DOHH2 (cell line): ENCODE measurements around the gene CCNF.

ENCODE experiments used
- H3F3A ChIP-seq: fragments of 200-600 bp; sonication (generic), shearing (Covaris generic); 2 replicates; pipeline ENCODE4 v1.6.0; 2016; ENCODE audit warnings: antibody characterized with exemption, mild to moderate bottlenecking; ENCODE audit not compliant: control insufficient read depth, insufficient read depth
- H3K27ac ChIP-seq: fragments of 200-600 bp; sonication (generic); 2 replicates; pipeline ENCODE4 v1.5.1; 2014; ENCODE audit warnings: low read depth, mild to moderate bottlenecking, low read length, moderate library complexity
- H3K27me3 ChIP-seq: fragments of 200-600 bp; sonication (generic); 2 replicates; pipeline ENCODE4 v1.6.1; 2014; ENCODE audit warnings: mild to moderate bottlenecking, low read length, mixed read lengths; ENCODE audit not compliant: control insufficient read depth
- H3K36me3 ChIP-seq: fragments of 200-600 bp; sonication (generic); 2 replicates; pipeline ENCODE4 v1.6.1; 2014; ENCODE audit warnings: mild to moderate bottlenecking, low read length, moderate library complexity, mixed read lengths; ENCODE audit not compliant: control insufficient read depth
- H3K4me1 ChIP-seq: fragments of 200-600 bp; sonication (generic); 2 replicates; pipeline ENCODE4 v1.6.1; 2014; ENCODE audit warnings: mild to moderate bottlenecking, low read length, mixed read lengths; ENCODE audit not compliant: control insufficient read depth
- H3K4me2 ChIP-seq: fragments of 200-600 bp; sonication (generic); 2 replicates; pipeline ENCODE4 v1.6.0; 2014; ENCODE audit warnings: mild to moderate bottlenecking, low read length, moderate library complexity
- H3K4me3 ChIP-seq: fragments of 200-600 bp; sonication (generic); 2 replicates; pipeline ENCODE4 v1.5.1; 2014; ENCODE audit warnings: mild to moderate bottlenecking, low read length, mixed read lengths
- H3K79me2 ChIP-seq: fragments of 200-600 bp; sonication (generic); 2 replicates; pipeline ENCODE4 v1.6.1; 2014; ENCODE audit warnings: mild to moderate bottlenecking, low read length, mixed read lengths; ENCODE audit not compliant: control insufficient read depth
- H3K9me2 ChIP-seq: fragments of 200-600 bp; sonication (generic); replicated peaks from 2 replicates; pipeline ENCODE4 v1.6.1; 2014; ENCODE audit warnings: mild to moderate bottlenecking, low read length, mixed read lengths; ENCODE audit not compliant: control insufficient read depth
- H3K9me3 ChIP-seq: fragments of 200-600 bp; sonication (generic); 2 replicates; pipeline ENCODE4 v1.6.1; 2014; ENCODE audit warnings: antibody characterized with exemption, low read length, mixed read lengths; ENCODE audit not compliant: control insufficient read depth, insufficient read depth
- H4K20me1 ChIP-seq: fragments of 200-600 bp; sonication (generic); 2 replicates; pipeline ENCODE4 v1.6.0; 2014; ENCODE audit warnings: low read depth, mild to moderate bottlenecking, antibody characterized with exemption, low read length, moderate library complexity; ENCODE audit not compliant: control insufficient read depth, insufficient read depth
- EZH2phosphoT487 ChIP-seq: fragments of 200-600 bp; sonication (generic); IDR thresholded peaks from 2 replicates; pipeline ENCODE4 v1.6.1; 2017; ENCODE audit warnings: borderline replicate concordance, mild to moderate bottlenecking, antibody characterized with exemption, low read length, moderate library complexity, mixed read lengths
- TF ChIP-seq, protein P1 (sequence below): fragments of 200-600 bp; sonication (generic); IDR thresholded peaks from one replicate; pipeline ENCODE4 v1.5.1; 2014; ENCODE audit warnings: antibody characterized with exemption, mild to moderate bottlenecking, low read depth, low read length; ENCODE audit not compliant: poor library complexity, severe bottlenecking

CCNF gene

DNA sequence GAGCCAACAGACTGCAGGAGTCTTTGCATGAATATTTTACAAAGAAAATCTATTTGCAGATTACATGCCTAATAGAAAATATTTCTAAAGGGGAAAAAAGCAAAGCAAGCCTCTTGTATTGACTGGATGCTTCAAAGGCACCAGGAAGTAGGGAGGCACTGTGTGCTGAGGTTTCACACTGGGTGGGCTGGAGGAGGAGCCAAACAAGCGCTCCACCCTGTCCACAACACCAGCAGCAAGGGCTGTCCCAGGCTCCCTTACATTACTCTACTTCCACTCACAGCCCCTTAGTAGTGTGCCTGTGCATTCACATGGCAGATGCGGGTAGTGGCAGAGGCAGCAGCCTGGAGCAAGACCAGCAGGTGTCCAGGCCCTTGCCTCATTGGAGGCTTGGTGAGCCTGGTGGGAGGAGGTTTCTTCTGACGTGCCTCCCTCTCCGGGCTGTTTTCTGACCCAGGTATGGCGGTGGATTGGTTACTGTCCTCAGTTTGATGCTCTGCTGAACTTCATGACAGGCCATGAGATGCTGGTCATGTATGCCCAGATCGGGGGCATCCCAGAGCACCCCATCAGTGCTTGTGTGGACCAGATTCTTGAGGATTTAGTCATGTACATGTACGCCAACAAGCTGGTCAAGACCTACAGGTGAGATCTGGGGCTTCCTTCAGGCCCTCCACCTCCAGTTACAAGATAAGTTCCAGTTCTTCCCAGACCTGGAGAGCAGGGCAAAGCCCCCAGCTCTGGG, 7.0 kb upstream of the CCNF start:
- H3K27ac ChIP-seq, result no peak overlapping the region
- H3K36me3 ChIP-seq, result no peaks in the 10 kb centered on the region
- H3K9me2 ChIP-seq, result no peaks in the 10 kb centered on the region
- H3F3A ChIP-seq, result no peaks in the 10 kb centered on the region
- no peaks in the 10 kb centered on the region for H3K9me3 ChIP-seq
- no peak overlapping the region for H3K4me3 ChIP-seq
- no peak for TF ChIP-seq EZH2phosphoT487
- TF ChIP-seq, protein P1, sequence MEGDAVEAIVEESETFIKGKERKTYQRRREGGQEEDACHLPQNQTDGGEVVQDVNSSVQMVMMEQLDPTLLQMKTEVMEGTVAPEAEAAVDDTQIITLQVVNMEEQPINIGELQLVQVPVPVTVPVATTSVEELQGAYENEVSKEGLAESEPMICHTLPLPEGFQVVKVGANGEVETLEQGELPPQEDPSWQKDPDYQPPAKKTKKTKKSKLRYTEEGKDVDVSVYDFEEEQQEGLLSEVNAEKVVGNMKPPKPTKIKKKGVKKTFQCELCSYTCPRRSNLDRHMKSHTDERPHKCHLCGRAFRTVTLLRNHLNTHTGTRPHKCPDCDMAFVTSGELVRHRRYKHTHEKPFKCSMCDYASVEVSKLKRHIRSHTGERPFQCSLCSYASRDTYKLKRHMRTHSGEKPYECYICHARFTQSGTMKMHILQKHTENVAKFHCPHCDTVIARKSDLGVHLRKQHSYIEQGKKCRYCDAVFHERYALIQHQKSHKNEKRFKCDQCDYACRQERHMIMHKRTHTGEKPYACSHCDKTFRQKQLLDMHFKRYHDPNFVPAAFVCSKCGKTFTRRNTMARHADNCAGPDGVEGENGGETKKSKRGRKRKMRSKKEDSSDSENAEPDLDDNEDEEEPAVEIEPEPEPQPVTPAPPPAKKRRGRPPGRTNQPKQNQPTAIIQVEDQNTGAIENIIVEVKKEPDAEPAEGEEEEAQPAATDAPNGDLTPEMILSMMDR, result no peak
- peaks cover 6% of the 10 kb centered on the region; the same call in 1 of the 2 replicates for H3K4me1 ChIP-seq
- no peaks in the 10 kb centered on the region for H3K27me3 ChIP-seq
- no peak overlapping the region for H3K4me2 ChIP-seq
- no peaks in the 10 kb centered on the region for H3K79me2 ChIP-seq
- no peaks in the 10 kb centered on the region for H4K20me1 ChIP-seq

DNA sequence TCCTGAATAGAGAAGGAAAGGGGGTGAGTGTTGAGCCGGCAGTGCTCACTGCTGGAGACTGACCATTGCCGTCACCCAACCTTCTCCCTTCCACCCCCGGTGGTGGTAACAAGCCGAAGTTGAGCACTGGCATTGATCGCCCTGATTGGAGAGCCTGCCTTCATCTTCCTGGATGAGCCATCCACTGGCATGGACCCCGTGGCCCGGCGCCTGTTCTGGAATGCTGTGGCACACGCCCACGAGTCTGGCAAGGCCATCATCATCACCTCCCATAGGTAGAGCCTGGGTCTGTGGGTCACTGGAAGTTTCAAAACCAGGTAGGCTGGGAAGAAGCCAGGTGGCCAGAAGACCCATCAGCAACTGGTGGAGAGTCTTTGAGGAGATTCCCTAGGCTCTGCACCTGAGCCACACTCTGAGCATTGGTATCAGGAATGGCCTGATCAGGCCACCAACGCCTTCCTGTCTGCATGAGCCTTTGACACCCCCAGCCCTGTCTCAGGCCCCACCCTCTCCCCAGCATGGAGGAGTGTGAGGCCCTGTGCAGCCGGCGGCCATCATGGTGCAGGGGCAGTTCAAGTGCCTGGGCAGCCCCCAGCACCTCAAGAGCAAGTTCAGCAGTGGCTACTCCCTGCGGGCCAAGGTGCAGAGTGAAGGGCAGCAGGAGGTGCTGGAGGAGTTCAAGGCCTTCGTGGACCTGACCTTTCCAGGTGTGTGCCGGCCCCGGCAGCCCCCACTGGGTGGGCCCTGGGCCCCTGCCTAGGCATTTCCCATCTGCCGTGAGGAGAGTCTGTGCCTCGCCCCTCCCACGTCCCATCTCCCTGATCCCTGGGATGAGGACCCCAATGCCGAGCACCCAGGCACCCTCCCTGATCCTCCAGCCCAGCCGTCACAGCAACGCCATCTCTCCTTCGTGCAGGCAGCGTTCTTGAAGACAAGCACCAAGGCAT, 4.9 kb upstream of the CCNF start:
- Histone ChIP-seq H3K9me3 (no peaks in the 10 kb centered on the region), H3K4me3 (no peak overlapping the region), H3K79me2 (peaks cover under 1% of the 10 kb centered on the region), H3K4me1 (peaks cover 19% of the 10 kb centered on the region), H3K4me2 (no peak overlapping the region), H3K27ac (no peak overlapping the region), H3K9me2 (no peaks in the 10 kb centered on the region), H3K36me3 (no peaks in the 10 kb centered on the region; the same call in 1 of the 2 replicates), H3K27me3 (no peaks in the 10 kb centered on the region), H3F3A (peaks cover 5% of the 10 kb centered on the region), H4K20me1 (no peaks in the 10 kb centered on the region)
- TF ChIP-seq, protein P1, result no peak
- no peak for TF ChIP-seq EZH2phosphoT487

DNA sequence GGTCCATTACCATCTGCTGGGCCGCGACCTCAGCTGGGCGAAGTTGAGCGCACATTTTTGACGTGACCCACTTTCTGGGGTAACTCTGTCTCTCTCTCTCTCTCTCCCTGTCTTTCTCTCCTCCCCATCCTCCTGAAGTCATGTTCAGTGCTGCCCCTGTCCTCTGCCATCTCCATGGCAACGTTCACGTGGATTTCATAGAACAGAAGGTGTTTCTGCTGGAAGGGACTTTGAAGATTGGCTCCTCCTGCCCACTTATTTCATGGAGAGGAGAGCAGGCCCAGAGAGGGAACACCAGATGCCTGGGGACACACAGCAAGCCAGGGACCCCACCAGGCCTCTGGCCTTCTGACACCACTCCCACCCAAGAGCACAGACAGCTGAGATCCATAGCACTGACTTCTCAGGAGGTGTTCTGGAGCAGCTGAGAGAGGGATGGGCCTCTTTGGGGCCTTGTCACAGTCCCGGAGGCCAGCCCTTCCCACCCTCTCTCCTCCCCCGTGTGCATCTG, 4.2 kb upstream of the CCNF start:
- H3K79me2 ChIP-seq, result peaks cover 8% of the 10 kb centered on the region
- H3K4me2 ChIP-seq, result no peak overlapping the region
- H3K4me3 ChIP-seq, result no peak overlapping the region
- H4K20me1 ChIP-seq, result 0 out of 2 replicates have a peak, but pooled peaks cover under 1% of the 10 kb centered on the region
- no peaks in the 10 kb centered on the region for H3K9me3 ChIP-seq
- H3K4me1 ChIP-seq, result peaks cover 19% of the 10 kb centered on the region
- peaks cover 5% of the 10 kb centered on the region for H3F3A ChIP-seq
- H3K27ac ChIP-seq, result no peak overlapping the region
- H3K27me3 ChIP-seq, result no peaks in the 10 kb centered on the region
- no peaks in the 10 kb centered on the region for H3K9me2 ChIP-seq
- TF ChIP-seq, protein P1, result no peak
- no peak for TF ChIP-seq EZH2phosphoT487
- peaks cover 7% of the 10 kb centered on the region for H3K36me3 ChIP-seq
